UCSD-AML1 (cell line): ENCODE results near the gene MCMBP.

Experiments
- DNase-seq: peaks from one replicate; lab custom pipeline; 2025; ENCODE audit not compliant: unreplicated experiment; lab: John Stamatoyannopoulos, UW

MCMBP gene

GRCh38 chr10:119786117-119786769, 86.4 kb downstream of the MCMBP start:
- peak; percentile 51 for DNase-seq

GRCh38 chr10:119784340-119785067, 88.1 kb downstream of the MCMBP start:
- peak; percentile 20 for DNase-seq

- DNase-seq, result no peak
Measured at GRCh38 chr10:119783665-119784027, 89.0 kb downstream of the MCMBP start.

GRCh38 chr10:119782981-119783664, 89.5 kb downstream of the MCMBP start:
- no peak for DNase-seq

GRCh38 chr10:119781498-119781897, 91.1 kb downstream of the MCMBP start:
- no peak for DNase-seq

GRCh38 chr10:119780879-119781480, 91.7 kb downstream of the MCMBP start:
- DNase-seq, result no peak
